ENCODE data around the gene RNFT2.
A peak's percentile ranks its signal among the peaks of the same experiment; 100 is the strongest.

The RNFT2 gene

GRCh38 chr12:116867523-116867922 is 129.4 kb downstream of the RNFT2 start:
- Histone ChIP-seq H4K20me1 (no peaks in the 10 kb centered on the region), H3K9me3 (replicated peaks in 1 of 11) (no peaks in the 10 kb centered on the region), H3K36me3 (no peaks in the 10 kb centered on the region), H3K27ac (no peak overlapping the region), H3K27me3 (no peaks in the 10 kb centered on the region), H3K4me3 (no peak overlapping the region), H3K4me1 (peaks cover 0 to 28% (median 8%) of the 10 kb centered on the region in 10 experiments; a peak in 13 of 20 replicates), H3K9ac (no peak overlapping the region), H3K4me2 (no peak overlapping the region)
- TF ChIP-seq Cebpa-rat (IDR thresholded peaks at IDR 0.05): no peak

- H3K4me3 ChIP-seq: no peak overlapping the region
- peaks cover 5 to 17% (median 11%) of the 10 kb centered on the region in 11 experiments for H3K9me3 ChIP-seq (replicated peaks in 1 of 11)
- H3K9ac ChIP-seq: no peak overlapping the region
- H4K20me1 ChIP-seq: no peaks in the 10 kb centered on the region
- peaks cover 0 to 12% (median 2%) of the 10 kb centered on the region in 10 experiments; a peak in 9 of 20 replicates for H3K4me1 ChIP-seq
- no peak for TF ChIP-seq Cebpa-rat (IDR thresholded peaks at IDR 0.05)
- H3K27me3 ChIP-seq: 0 out of 22 replicates have a peak, but pooled peaks cover 0 to 2% (median 0%) of the 10 kb centered on the region in 11 experiments
- no peak overlapping the region for H3K27ac ChIP-seq
- no peaks in the 10 kb centered on the region for H3K36me3 ChIP-seq
- no peak overlapping the region for H3K4me2 ChIP-seq
These were observed 132.2 kb downstream of the RNFT2 start for GRCh38 chr12:116870306-116870705.

DNA sequence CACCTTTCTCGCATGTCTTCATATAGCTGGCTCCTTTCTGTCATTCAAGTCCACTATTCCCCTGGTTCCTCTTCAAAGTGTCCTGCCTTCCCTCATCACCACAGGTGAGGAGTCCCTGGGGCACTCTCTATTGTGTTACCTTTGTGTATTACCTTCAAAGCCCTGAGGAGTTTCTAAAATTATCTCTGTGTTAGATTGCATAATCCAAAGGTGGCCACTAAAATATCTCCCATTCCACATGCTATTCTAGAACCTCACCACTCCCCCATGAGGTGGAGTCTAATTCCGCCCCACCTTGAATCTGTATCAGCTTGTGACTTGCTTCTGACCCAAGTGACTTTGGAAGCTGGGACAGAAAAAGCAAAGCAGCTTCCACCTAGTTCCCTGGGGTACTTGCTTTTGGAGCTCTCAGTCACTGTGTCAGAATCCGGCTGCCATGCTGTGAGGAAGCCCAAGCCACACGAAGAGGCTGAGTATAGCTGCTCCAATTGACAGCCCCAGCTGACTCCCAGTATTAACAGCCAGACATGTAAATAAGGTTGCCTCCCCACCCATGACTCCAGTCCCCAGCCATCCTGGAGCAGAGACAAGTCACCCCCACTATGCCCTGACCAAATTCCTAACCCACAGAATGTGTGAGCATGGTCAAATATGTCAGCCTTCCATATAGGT is 136.3 kb downstream of the RNFT2 start:
- Histone ChIP-seq H3K4me3 (no peak overlapping the region), H3K4me1 (peaks cover 9 to 26% (median 16%) of the 10 kb centered on the region in 10 experiments), H3K27ac (no peak overlapping the region), H3K27me3 (peaks cover 29 to 43% (median 36%) of the 10 kb centered on the region in 11 experiments), H3K4me2 (peak overlapping the region in 4 of 11 experiments; percentile 25 to 63 (median 46); a peak in 6 of 22 replicates), H3K36me3 (no peaks in the 10 kb centered on the region), H4K20me1 (peaks cover 0 to 16% (median 11%) of the 10 kb centered on the region in 11 experiments; a peak in 16 of 22 replicates), H3K9ac (no peak overlapping the region), H3K9me3 (replicated peaks in 1 of 11) (peaks cover 5 to 18% (median 11%) of the 10 kb centered on the region in 11 experiments)
- TF ChIP-seq Cebpa-rat (IDR thresholded peaks at IDR 0.05): no peak

DNA sequence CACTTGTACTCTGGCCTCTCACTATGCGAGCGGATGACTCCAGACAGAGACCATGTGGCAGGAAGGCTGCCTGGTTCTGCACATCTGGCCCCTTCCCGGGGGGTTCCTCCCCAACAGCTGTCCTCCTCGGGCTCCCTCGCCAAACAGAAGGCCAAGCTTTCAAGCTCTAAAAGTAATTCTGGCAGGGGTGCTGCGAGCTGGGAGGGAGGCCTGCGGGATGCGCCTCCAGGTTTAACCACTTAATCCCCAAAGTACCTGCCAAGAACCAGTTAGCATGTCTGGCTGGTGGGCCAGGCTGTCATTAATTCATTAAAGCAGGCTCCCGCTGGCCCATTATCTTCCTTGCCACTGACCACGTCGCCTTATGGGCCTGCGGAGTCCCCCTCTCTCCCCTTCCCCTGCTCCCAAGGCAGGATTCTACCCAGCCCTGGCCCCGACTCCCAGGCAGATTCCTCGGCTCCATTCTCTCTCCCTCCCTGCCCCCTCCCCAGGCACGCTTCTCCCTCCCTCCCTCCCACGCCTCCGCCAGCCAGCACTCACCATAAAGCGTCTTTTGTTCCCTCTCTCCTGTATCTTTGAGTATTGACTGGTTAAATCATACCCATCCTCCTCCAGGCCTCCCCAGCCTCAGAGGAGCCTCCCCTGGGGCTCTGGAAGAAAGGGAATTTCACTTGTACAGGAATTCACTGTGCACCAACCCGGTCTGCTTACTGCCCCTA is 138.2 kb downstream of the RNFT2 start:
- Histone ChIP-seq H3K27ac (no peak overlapping the region), H3K9me3 (replicated peaks in 1 of 11) (peaks cover 5 to 18% (median 11%) of the 10 kb centered on the region in 11 experiments), H3K27me3 (peaks cover 47 to 62% (median 55%) of the 10 kb centered on the region in 11 experiments), H3K4me2 (no peak overlapping the region), H4K20me1 (peaks cover 0 to 32% (median 24%) of the 10 kb centered on the region in 11 experiments; a peak in 19 of 22 replicates), H3K9ac (no peak overlapping the region), H3K4me3 (no peak overlapping the region), H3K36me3 (no peaks in the 10 kb centered on the region), H3K4me1 (peaks cover 21 to 40% (median 32%) of the 10 kb centered on the region in 10 experiments)
- no peak for TF ChIP-seq Cebpa-rat (IDR thresholded peaks at IDR 0.05)

DNA sequence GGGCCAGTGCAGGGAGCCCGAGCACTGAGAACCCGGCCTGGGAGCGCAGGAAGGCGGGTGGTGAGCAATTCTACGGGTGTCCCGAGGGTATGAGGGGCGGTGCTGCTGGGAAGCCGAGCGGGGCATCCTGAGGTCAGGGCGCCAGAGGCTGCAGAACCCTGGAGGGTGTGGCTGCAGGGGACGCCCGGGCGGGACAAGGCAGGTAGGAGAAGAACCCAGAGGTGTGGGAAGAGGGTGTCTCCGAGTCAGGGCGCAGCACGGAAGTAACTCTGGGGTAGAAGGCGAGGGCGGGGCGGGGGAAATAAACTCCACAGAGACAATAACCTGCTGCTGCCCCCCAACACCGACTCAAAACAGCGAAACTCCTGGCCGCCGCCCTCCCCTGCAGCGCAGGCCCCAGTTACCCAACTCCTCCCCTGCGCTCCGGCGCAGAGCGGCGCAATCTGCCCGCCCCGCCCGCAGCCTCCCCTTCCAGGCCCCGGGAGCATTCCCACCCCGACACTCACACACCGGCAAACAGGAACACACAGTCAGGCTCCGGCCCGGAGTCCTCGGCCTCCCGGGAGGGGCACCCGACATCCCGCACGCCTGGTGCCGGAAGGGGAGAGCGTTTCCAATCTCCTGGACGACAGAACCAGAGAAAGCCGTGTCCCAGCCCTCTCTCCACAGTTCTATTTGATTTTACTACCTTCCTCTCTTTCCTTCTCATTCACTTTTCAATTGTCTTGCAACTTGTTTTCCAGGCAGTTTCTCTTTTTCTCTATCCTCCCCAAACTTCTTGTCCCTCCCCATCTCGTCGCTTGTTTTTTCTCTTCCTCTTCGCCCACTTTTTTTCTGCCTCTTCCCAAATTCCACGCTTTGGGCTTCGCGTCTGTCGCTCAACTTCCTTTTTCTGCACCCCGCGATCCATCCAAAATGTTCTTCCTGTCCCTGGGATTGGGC is 140.7 kb downstream of the RNFT2 start:
- Histone ChIP-seq H3K4me2 (peak overlapping the region; percentile 93 to 99 (median 97)), H3K36me3 (no peaks in the 10 kb centered on the region), H3K9ac (peak overlapping the region in 6 of 11 experiments; percentile 6 to 52 (median 33); a peak in 9 of 22 replicates), H4K20me1 (peaks cover 0 to 45% (median 32%) of the 10 kb centered on the region in 11 experiments; a peak in 19 of 22 replicates), H3K4me1 (peaks cover 29 to 40% (median 37%) of the 10 kb centered on the region in 10 experiments), H3K9me3 (replicated peaks in 1 of 11) (peaks cover 5 to 15% (median 11%) of the 10 kb centered on the region in 11 experiments), H3K4me3 (peak overlapping the region; percentile 49 to 66 (median 58)), H3K27ac (no peak overlapping the region), H3K27me3 (peaks cover 71 to 87% (median 80%) of the 10 kb centered on the region in 11 experiments)
- no peak for TF ChIP-seq Cebpa-rat (IDR thresholded peaks at IDR 0.05)

DNA sequence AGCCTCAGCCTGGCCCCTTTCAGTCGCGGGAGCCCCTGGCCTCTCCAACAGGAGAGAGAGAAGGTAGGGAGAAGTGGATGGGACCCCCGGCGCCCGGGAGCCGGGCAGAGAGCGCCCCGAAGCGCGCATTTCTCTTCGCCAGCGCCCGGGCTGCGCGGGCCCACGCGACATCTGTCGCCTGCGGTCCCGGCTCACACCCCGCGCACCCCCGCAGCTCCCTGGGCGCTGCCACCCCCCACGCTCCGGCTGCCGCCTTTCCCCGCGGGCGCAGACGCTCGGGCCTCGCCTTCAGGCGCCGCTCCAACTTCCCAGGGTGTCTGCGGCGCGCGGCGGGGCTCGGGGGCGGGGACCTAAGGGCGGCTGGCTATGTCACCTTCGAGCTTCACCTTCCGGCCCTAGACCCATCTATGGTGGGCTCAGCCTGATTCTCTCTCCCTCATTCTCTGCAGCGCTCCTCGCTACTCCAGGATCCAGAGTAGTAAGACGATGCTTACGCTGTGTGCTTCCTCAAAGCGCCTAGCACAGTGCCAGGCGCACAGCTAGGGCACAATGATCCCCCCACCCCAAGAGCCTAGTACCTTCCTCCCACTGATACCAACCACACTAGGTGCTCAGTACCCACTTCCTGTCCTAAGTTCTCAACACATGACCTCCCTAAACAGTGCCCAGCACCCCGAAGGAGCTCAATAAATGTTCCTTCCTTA is 141.5 kb downstream of the RNFT2 start:
- Histone ChIP-seq H3K4me1 (peaks cover 30 to 41% (median 36%) of the 10 kb centered on the region in 10 experiments), H3K4me2 (peak overlapping the region; percentile 93 to 99 (median 97)), H3K36me3 (no peaks in the 10 kb centered on the region), H4K20me1 (peaks cover 0 to 45% (median 32%) of the 10 kb centered on the region in 11 experiments; a peak in 19 of 22 replicates), H3K9ac (peak overlapping the region in 3 of 11 experiments; percentile 15 to 52 (median 31); a peak in 6 of 22 replicates), H3K27ac (no peak overlapping the region), H3K4me3 (peak overlapping the region; percentile 49 to 73 (median 60)), H3K9me3 (replicated peaks in 1 of 11) (peaks cover 2 to 7% (median 4%) of the 10 kb centered on the region in 11 experiments), H3K27me3 (peaks cover 71 to 90% (median 85%) of the 10 kb centered on the region in 11 experiments)
- TF ChIP-seq Cebpa-rat (IDR thresholded peaks at IDR 0.05): no peak

DNA sequence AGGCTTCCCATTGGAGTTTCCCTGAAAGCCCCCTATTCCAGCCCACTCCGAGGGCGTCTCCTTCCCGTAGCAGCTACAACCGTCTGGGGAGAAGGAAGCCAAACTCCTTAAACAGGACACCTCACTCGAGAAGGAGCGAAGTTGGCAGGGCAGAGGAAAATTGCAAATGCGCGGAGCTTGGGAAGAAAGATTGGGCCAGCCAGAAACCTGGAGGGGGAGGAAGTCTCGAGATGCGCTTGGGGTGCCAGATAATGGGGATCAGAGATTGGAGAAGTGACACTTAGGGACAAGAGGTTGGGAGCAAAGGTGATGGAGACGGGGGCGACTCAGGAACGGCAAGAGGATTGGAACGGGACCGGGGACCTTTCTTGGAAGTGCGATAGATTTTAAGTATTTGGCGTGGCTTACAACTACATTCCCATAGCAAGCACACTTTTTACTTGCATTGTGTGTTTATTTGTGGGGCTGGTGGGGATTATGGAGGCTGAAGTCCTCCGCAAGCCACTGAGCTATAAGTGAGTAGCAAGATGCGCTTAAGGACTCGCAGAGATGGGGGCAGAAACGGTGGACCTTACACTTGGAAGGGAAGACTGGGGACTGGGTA is 142.2 kb downstream of the RNFT2 start:
- H3K9ac ChIP-seq: peak overlapping the region in 6 of 11 experiments; percentile 28 to 71 (median 54); a peak in 10 of 22 replicates
- peaks cover 36 to 47% (median 43%) of the 10 kb centered on the region in 10 experiments for H3K4me1 ChIP-seq
- H4K20me1 ChIP-seq: peaks cover 0 to 45% (median 32%) of the 10 kb centered on the region in 11 experiments; a peak in 19 of 22 replicates
- no peak for TF ChIP-seq Cebpa-rat (IDR thresholded peaks at IDR 0.05)
- no peaks in the 10 kb centered on the region for H3K36me3 ChIP-seq
- H3K4me2 ChIP-seq: peak overlapping the region; percentile 93 to 99 (median 97)
- peak overlapping the region; percentile 49 to 73 (median 62) for H3K4me3 ChIP-seq
- H3K27ac ChIP-seq: no peak overlapping the region; a peak in 2 of 22 replicates
- peaks cover 71 to 94% (median 85%) of the 10 kb centered on the region in 11 experiments for H3K27me3 ChIP-seq
- H3K9me3 ChIP-seq (replicated peaks in 1 of 11): peaks cover 0 to under 1% (median 0%) of the 10 kb centered on the region in 11 experiments; a peak in 1 of 22 replicates
